Chondrocyte (in vitro differentiated cells): Measurements from ENCODE around the gene THAP6. TPM values are rescaled to one million over a fixed set of nuclear protein-coding genes. Genes with fewer than 3 reads are reported as not detected.
"Not testable (repeated sequence)": the region's sequence is repeated elsewhere in the genome, so short reads cannot be mapped to it uniquely, and the experiment has no call there.

Source experiments
- DNase-seq: peaks from one replicate; pipeline ENCODE4 v3.0.0; 2021; ENCODE audit warnings: mixed read lengths, low spot score
- H3K27ac Mint-ChIP-seq: one replicate; pipeline ENCODE4 v1.8.0; 2021; ENCODE audit warnings: mild to moderate bottlenecking, moderate library complexity, mixed read lengths; ENCODE audit not compliant: unreplicated experiment
- H3K27me3 Mint-ChIP-seq: 2 replicates; pipeline ENCODE4 v1.8.0; 2021; ENCODE audit warnings: low read depth, mixed read lengths
- H3K36me3 Mint-ChIP-seq: 2 replicates; pipeline ENCODE4 v1.8.0; 2021; ENCODE audit warnings: low read depth, mixed read lengths
- H3K4me1 Mint-ChIP-seq: 2 replicates; pipeline ENCODE4 v1.8.0; 2021; ENCODE audit warnings: low read depth, mild to moderate bottlenecking, mixed read lengths
- H3K4me3 Mint-ChIP-seq: one replicate; pipeline ENCODE4 v1.8.0; 2021; ENCODE audit warnings: mild to moderate bottlenecking, moderate library complexity, mixed read lengths; ENCODE audit not compliant: unreplicated experiment
- H3K9me3 Mint-ChIP-seq: 2 replicates; pipeline ENCODE4 v1.8.0; 2021; ENCODE audit warnings: low read depth, mixed read lengths
- total RNA-seq: library from RNA; stranded (reverse); gene quantifications from 3 replicates; pipeline ENCODE4 v1.2.1, GENCODE V29; 2021
- TF ChIP-seq, protein P1 (sequence below): fragments of 200-600 bp; sonication (generic); IDR thresholded peaks from 2 replicates; pipeline ENCODE4 v1.5.0; 2021; ENCODE audit warnings: antibody characterized with exemption, mild to moderate bottlenecking, moderate library complexity

Gene THAP6
- total RNA-seq, 1 donor from 2014 or later: 12.9 TPM

DNA sequence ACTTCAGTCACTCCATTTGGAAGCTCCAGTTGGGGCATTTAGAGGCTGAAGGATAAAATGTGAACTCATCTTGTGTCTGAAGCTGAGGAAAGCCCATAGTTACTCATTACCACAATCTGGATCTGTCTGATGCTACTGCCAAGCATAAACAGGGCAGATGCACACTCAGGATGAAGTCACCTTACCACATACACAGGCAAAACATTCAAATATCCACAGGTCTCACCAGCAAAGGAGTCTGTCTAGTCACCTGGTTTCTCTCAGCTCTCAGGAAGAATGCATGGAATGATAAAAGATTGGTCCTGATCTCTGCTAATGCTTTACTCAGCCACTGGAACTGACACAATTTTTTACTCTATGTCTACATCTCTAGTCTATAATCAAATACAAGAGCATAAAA is 28.6 kb downstream of the THAP6 start:
- H3K9me3 Mint-ChIP-seq: peaks cover 8% of the 10 kb centered on the region
- H3K27ac Mint-ChIP-seq: no peak overlapping the region
- no peaks in the 10 kb centered on the region for H3K27me3 Mint-ChIP-seq
- H3K36me3 Mint-ChIP-seq: peaks cover 4% of the 10 kb centered on the region
- no peak overlapping the region for H3K4me3 Mint-ChIP-seq
- peaks cover 2% of the 10 kb centered on the region for H3K4me1 Mint-ChIP-seq
- DNase-seq: no peak
- TF ChIP-seq, protein P1, sequence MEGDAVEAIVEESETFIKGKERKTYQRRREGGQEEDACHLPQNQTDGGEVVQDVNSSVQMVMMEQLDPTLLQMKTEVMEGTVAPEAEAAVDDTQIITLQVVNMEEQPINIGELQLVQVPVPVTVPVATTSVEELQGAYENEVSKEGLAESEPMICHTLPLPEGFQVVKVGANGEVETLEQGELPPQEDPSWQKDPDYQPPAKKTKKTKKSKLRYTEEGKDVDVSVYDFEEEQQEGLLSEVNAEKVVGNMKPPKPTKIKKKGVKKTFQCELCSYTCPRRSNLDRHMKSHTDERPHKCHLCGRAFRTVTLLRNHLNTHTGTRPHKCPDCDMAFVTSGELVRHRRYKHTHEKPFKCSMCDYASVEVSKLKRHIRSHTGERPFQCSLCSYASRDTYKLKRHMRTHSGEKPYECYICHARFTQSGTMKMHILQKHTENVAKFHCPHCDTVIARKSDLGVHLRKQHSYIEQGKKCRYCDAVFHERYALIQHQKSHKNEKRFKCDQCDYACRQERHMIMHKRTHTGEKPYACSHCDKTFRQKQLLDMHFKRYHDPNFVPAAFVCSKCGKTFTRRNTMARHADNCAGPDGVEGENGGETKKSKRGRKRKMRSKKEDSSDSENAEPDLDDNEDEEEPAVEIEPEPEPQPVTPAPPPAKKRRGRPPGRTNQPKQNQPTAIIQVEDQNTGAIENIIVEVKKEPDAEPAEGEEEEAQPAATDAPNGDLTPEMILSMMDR: no peak

DNA sequence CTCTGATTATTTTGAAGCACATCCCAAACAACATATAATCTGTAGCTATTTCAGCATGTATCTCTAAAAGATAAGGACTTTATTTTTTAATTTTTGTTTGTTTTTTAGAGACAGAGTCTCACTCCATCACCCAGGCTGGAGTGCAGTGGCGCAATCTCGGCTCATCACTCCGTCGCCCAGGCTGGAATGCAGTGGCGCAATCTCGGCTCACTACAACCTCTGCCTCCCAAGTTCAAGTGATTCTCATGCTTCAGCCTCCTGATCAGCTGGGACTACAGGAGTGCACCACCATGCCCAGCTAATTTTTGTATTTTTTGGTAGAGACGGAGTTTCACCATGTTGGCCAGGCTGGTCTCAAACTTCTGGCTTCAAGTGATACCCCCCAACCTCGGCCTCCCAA is 29.9 kb downstream of the THAP6 start:
- not testable (repeated sequence) for H3K4me3 Mint-ChIP-seq, H3K9me3 Mint-ChIP-seq, H3K4me1 Mint-ChIP-seq, H3K27ac Mint-ChIP-seq, H3K36me3 Mint-ChIP-seq, H3K27me3 Mint-ChIP-seq, DNase-seq

DNA sequence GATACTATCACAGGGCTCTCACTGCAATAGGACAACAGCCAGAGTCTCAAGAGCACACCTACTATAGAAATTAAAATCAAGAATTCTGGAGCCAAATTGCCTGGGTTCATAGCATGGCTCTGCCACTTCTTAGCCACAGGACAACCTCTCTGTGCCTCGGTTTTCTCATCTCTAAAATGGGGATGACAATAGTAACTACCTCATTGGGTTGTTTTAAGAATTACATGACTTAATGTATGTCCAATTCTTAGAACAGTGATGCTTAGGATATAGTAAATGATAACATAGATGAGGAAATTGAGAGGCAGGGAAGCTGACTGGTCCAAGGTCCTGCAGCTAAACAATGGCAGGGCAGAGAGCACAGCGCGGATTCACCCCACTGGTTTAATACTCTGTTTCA is 30.6 kb downstream of the THAP6 start:
- DNase-seq: no peak
- H3K4me3 Mint-ChIP-seq: no peak overlapping the region
- H3K36me3 Mint-ChIP-seq: peaks cover 5% of the 10 kb centered on the region
- no peaks in the 10 kb centered on the region for H3K9me3 Mint-ChIP-seq
- no peak overlapping the region for H3K27ac Mint-ChIP-seq
- no peaks in the 10 kb centered on the region for H3K27me3 Mint-ChIP-seq
- peaks cover 5% of the 10 kb centered on the region for H3K4me1 Mint-ChIP-seq
- TF ChIP-seq, protein P1: no peak

DNA sequence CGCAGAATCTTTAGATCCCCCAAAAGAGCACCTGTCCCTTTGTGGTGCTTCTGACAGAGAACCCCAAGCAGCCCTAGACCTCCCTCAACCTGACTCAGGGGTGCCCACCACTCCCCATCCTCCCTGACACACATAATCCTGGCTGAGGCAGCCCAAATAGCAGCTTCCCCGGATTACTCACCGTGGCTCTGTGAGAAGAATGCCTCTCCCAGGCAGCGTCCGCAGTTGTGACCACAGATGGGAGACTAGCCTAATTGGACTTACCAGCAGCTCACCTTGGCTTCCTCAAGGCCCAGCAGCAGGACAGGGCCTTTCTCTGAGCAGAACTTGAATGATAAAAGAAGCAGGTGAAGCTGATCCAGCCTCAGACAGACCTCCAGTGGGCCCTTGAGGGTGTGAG is 31.3 kb downstream of the THAP6 start:
- Mint-ChIP-seq H3K27me3 (no peaks in the 10 kb centered on the region), H3K4me1 (peaks cover 5% of the 10 kb centered on the region), H3K9me3 (no peaks in the 10 kb centered on the region), H3K36me3 (peaks cover 5% of the 10 kb centered on the region), H3K4me3 (no peak overlapping the region), H3K27ac (no peak overlapping the region)
- TF ChIP-seq, protein P1: no peak
- no peak for DNase-seq

DNA sequence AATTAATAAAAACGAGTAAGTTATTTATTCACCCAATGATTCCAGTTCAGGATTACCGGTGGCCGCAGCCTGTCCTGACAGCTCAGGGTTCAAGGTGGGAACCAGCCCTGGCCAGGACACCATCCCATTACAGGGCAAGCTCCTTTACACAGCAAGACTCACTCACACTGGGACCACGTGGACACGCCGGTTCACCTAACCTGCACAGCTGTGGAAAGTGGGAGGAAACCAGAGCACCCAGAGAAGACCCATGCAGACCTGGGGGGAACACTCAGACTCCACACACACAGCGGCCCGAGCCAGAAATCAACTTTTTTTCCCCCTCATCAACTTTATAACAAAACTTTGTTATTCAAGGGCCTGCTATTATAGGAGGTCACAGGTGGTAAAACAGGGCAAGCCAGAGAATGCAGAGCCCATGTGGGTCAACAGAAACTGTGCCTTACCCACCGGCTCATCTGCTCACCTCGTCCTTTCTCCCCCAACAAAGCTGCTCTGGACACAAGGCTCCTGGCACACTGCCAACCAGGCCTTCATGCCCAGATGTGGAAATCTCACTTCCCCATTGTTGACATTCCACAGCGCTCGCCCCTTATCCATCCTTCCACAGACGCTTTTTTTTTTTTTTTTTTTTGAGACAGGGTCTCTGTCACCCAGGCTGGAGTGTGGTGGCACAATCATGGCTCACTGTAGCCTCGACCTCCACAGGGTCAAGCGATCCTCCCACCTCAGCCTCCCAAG is 33.5 kb downstream of the THAP6 start:
- no peak overlapping the region for H3K27ac Mint-ChIP-seq
- no peak for DNase-seq
- H3K4me1 Mint-ChIP-seq: peaks cover 5% of the 10 kb centered on the region
- H3K4me3 Mint-ChIP-seq: no peak overlapping the region
- H3K27me3 Mint-ChIP-seq: no peaks in the 10 kb centered on the region
- TF ChIP-seq, protein P1: no peak
- peaks cover 5% of the 10 kb centered on the region for H3K36me3 Mint-ChIP-seq
- no peaks in the 10 kb centered on the region for H3K9me3 Mint-ChIP-seq

DNA sequence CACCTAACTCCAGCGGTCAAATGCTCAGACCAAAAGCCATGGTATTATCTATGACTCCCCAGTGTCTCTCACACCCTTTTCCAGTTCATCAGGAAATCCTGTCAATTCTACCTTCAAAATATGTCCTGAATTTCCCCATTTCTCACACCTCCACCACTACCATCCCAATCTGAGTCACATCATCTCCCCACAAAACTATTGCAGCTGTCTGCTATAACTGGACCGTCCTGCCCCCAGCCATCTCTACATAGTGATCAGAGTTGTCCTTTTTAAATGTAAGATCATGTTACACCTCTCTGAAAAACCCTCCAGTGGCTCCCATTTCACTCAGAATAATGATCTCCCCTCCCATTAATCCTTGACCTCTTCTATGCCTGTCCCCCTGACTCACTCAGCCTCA is 34.7 kb downstream of the THAP6 start:
- Mint-ChIP-seq H3K27me3 (no peaks in the 10 kb centered on the region), H3K4me3 (no peak overlapping the region), H3K27ac (no peak overlapping the region), H3K9me3 (no peaks in the 10 kb centered on the region), H3K36me3 (peaks cover 2% of the 10 kb centered on the region), H3K4me1 (peaks cover 5% of the 10 kb centered on the region)
- TF ChIP-seq, protein P1: no peak
- DNase-seq: no peak
